ENCODE measurements around the gene PPP1R36.

DNA sequence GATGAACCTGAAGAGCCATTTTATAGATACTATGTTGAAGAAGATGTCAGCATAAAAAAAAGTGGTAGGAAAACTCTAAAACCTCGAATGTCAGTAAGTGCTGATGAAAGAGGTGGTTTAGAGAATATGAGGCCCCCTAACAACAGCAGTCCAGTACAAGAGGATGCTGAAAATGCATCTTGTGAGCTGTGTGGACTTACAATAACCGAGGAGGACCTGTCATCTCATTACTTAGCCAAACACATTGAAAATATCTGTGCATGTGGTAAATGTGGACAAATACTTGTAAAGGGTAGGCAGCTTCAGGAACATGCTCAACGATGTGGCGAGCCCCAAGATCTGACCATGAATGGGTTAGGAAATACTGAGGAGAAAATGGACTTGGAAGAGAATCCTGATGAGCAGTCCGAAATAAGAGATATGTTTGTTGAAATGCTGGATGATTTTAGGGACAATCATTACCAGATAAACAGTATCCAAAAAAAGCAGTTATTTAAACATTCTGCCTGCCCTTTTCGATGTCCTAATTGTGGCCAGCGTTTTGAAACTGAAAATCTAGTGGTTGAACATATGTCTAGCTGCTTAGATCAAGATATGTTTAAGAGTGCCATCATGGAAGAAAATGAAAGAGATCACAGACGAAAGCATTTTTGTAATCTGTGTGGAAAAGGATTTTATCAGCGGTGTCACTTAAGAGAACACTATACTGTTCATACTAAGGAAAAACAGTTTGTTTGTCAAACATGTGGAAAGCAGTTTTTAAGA lies 27.0 kb upstream of the PPP1R36 start:
- TF ChIP-seq CTCF (IDR thresholded peaks at IDR 0.05) (no peak), CHD4 (IDR thresholded peaks at IDR 0.05; ENCODE audit: borderline replicate concordance) (no peak), CHD2 (IDR thresholded peaks at IDR 0.05; ENCODE audit: low read length, partially characterized antibody) (no peak), KDM1A (IDR thresholded peaks at IDR 0.05; ENCODE audit: low read depth) (no peak), PBX3 (IDR thresholded peaks at IDR 0.05) (no peak), ELK1 (IDR thresholded peaks at IDR 0.05; ENCODE audit: low read depth, low read length) (no peak)

Data from A549 (cell line).